ENCODE results near the gene LMO1. TPM values are rescaled to one million over a fixed set of nuclear protein-coding genes. Genes with fewer than 3 reads are reported as not detected.
A peak's percentile ranks its signal among the peaks of the same experiment; 100 is the strongest.

The LMO1 gene
- total and polyA plus RNA-seq, 2 of the 8 experiments (the other 6 are each of a cell fraction or from before 2014, with no cell fraction given) = 0.17 TPM; not detected in 1

- TF ChIP-seq RAD21 (IDR thresholded peaks at IDR 0.05 in 1 of 2, conservative IDR thresholded peaks at IDR 0.05 in 1 of 2; ENCODE audit: low read depth in 2 of 2, low read length in 2 of 2) (no peak), SIRT6 (IDR thresholded peaks at IDR 0.05; ENCODE audit: low read length) (no peak), POLR2A (IDR thresholded peaks at IDR 0.05; ENCODE audit: control extremely low read depth in 1 of 2, low read depth in 2 of 2, low read length in 2 of 2) (no peak), CBX5 (IDR thresholded peaks at IDR 0.05; ENCODE audit: low read depth, low read length) (no peak), TBP (IDR thresholded peaks at IDR 0.05; ENCODE audit: low read depth, low read length) (no peak), GTF2F1 (IDR thresholded peaks at IDR 0.05; ENCODE audit: borderline replicate concordance, low read depth, low read length) (no peak), YY1 (IDR thresholded peaks at IDR 0.05; ENCODE audit: low read depth, low read length) (no peak)
- Histone ChIP-seq H3K27ac (ENCODE audit: low read depth, low read length) (no peak overlapping the region), H3K4me3 (ENCODE audit: extremely low read depth in 1 of 4, insufficient read depth in 2 of 4, low read depth in 3 of 4, low read length in 4 of 4) (no peak overlapping the region), H2BK120ac (replicated peaks; ENCODE audit: low read depth, low read length) (no peak overlapping the region), H3K4me1 (replicated peaks in 1 of 4; ENCODE audit: control insufficient read depth in 3 of 4, insufficient read depth in 4 of 4, low read length in 3 of 4) (peaks cover 0 to 14% (median 3%) of the 10 kb centered on the region in 4 experiments; a peak in 4 of 7 replicates), H3K4ac (replicated peaks; ENCODE audit: insufficient read length, low read depth, low read length) (no peak overlapping the region), H3K36me3 (ENCODE audit: control insufficient read depth in 2 of 4, insufficient read depth in 4 of 4, low read length in 3 of 4) (no peaks in the 10 kb centered on the region), H3K9ac (replicated peaks in 1 of 4; ENCODE audit: extremely low read depth in 1 of 4, low read depth in 3 of 4, low read length in 3 of 4) (no peak overlapping the region), H2AFZ (ENCODE audit: low read length) (no peak overlapping the region), H3K79me2 (ENCODE audit: control insufficient read depth in 1 of 2, insufficient read depth in 2 of 2, low read length in 2 of 2) (no peaks in the 10 kb centered on the region), H2BK12ac (ENCODE audit: low read depth, low read length) (no peak overlapping the region), H3K14ac (ENCODE audit: insufficient read length) (no peak overlapping the region), H4K20me1 (replicated peaks in 1 of 2; ENCODE audit: control insufficient read depth in 1 of 2, insufficient read depth in 2 of 2, low read length in 2 of 2) (no peaks in the 10 kb centered on the region), H2BK15ac (ENCODE audit: low read length) (0 out of 2 replicates have a peak overlapping the region, but pooled peaks have one; percentile 74), H3K23me2 (ENCODE audit: low read depth, low read length) (no peaks in the 10 kb centered on the region), H3K27me3 (replicated peaks in 1 of 4; ENCODE audit: control insufficient read depth in 3 of 4, extremely low read depth in 1 of 4, insufficient read depth in 3 of 4, low read length in 3 of 4) (no peaks in the 10 kb centered on the region; a peak in 1 of 7 replicates), H3K18ac (ENCODE audit: extremely low read depth, low read length) (no peak overlapping the region), H4K8ac (ENCODE audit: extremely low read depth, insufficient read depth, low read length) (peak overlapping the region; percentile 28; the same call in 1 of the 2 replicates), H3K79me1 (ENCODE audit: low read depth, low read length) (no peaks in the 10 kb centered on the region), H3K23ac (ENCODE audit: insufficient read length) (no peak overlapping the region), H3K56ac (replicated peaks; ENCODE audit: insufficient read length, low read depth, low read length) (no peak overlapping the region), H4K91ac (replicated peaks; ENCODE audit: insufficient read length, low read length) (no peak overlapping the region), H3K9me3 (ENCODE audit: insufficient read depth in 2 of 2, low read depth in 1 of 2, low read length in 1 of 2) (no peaks in the 10 kb centered on the region), H2AK5ac (ENCODE audit: low read depth, low read length) (no peak overlapping the region), H2BK5ac (ENCODE audit: low read depth, low read length) (no peak overlapping the region), H4K5ac (ENCODE audit: insufficient read length, low read depth, low read length) (no peak overlapping the region), H3K4me2 (ENCODE audit: insufficient read depth in 1 of 2, low read depth in 2 of 2, low read length in 2 of 2) (no peak overlapping the region; a peak in 1 of 4 replicates), H2BK20ac (ENCODE audit: low read length) (no peak overlapping the region)
- 72% methylated on average over 5 of the region's 6 CpGs; no CpG with 5 or more reads in 1 of the 2 experiments for whole genome bisulfite sequencing, 2 experiments (ENCODE audit: extremely low coverage in 1 of 2, insufficient coverage in 1 of 2, insufficient read length in 1 of 2, insufficient replicate concordance in 2 of 2, low coverage in 1 of 2, low lambda C conversion rate in 2 of 2, missing lambda C conversion rate in 1 of 2)
- POLR2A ChIA-PET (ENCODE audit: partially characterized antibody) = no interaction called here
- CTCF ChIA-PET (ENCODE audit: partially characterized antibody) = interaction anchor here (0.7 to 21.8 kb wide), 13 partner anchors 7 to 371 kb away, joined by 3 to 342 read pairs (median 5); partner anchors contain the start of genes LMO1 and STK33
- FAIRE-seq = no peak
- DNase-seq (ENCODE audit: low read depth in 1 of 2, low spot score in 2 of 2) = no peak
Observed at GRCh38 chr11:8222820-8223512, 40.7 kb downstream of the LMO1 start.
